HepG2 (cell line): ENCODE measurements around the gene SZRD1.

Experiments used
- CREB1 ChIP-seq, 2 experiments: fragments of 450-650 bp in 1 of 2; IDR thresholded peaks; 2 replicates each; pipeline ENCODE4 v1.6.1; 2016 to 2017; ENCODE audit warnings: control low read depth in 1 of 2, mild to moderate bottlenecking in 1 of 2, missing compliant biosample characterization in 1 of 2, missing genetic modification characterization in 1 of 2
- CREM ChIP-seq, 2 experiments: sonication (generic) in 1 of 2; formaldehyde crosslinking in 1 of 2; IDR thresholded peaks; 2 replicates each; pipeline versions ENCODE4 v1.4.0 to v1.6.1; 2016 to 2020; ENCODE audit warnings: antibody characterized with exemption in 1 of 2, mild to moderate bottlenecking in 1 of 2, missing genetic modification reagents in 1 of 2
- NAIF1 ChIP-seq: sonication (generic); formaldehyde crosslinking; IDR thresholded peaks from 2 replicates; pipeline ENCODE4 v1.5.0; 2020; ENCODE audit warnings: mild to moderate bottlenecking, missing genetic modification reagents, borderline replicate concordance
- SIN3A ChIP-seq: IDR thresholded peaks from 2 replicates; pipeline ENCODE4 v1.6.1; 2011; ENCODE audit warnings: low read depth, mild to moderate bottlenecking, control low read depth, low read length, borderline replicate concordance
- SMC3 ChIP-seq: IDR thresholded peaks from 2 replicates; pipeline ENCODE4 v1.6.1; 2011; ENCODE audit warnings: low read length, improper control_type of control experiment
- ZC3H13 ChIP-seq: sonication (generic); formaldehyde crosslinking; IDR thresholded peaks from 2 replicates; pipeline ENCODE4 v1.8.1; 2023; ENCODE audit warnings: mild to moderate bottlenecking, missing genetic modification reagents, moderate library complexity
- ZNF652 ChIP-seq: IDR thresholded peaks from 2 replicates; pipeline ENCODE4 v1.6.1; 2016; ENCODE audit warnings: low read depth, borderline replicate concordance
- TF ChIP-seq, protein P1 (sequence below), 2 experiments: IDR thresholded peaks; 2 replicates each; pipeline ENCODE4 v1.6.1; 2011 to 2012; ENCODE audit warnings: low read length in 2 of 2, borderline replicate concordance in 1 of 2, low read depth in 1 of 2, mild to moderate bottlenecking in 1 of 2, moderate library complexity in 1 of 2
- TF ChIP-seq, protein P2 (sequence below): IDR thresholded peaks from 2 replicates; pipeline ENCODE4 v1.6.1; 2016
- TF ChIP-seq, protein P3 (sequence below): sonication (generic); formaldehyde crosslinking; IDR thresholded peaks from 2 replicates; pipeline ENCODE4 v1.5.0; 2020; ENCODE audit warnings: mild to moderate bottlenecking, missing genetic modification reagents, moderate library complexity
- TF ChIP-seq, protein P4 (sequence below): sonication (generic); formaldehyde crosslinking; conservative IDR thresholded peaks from 2 replicates; pipeline ENCODE4 v1.4.0; 2020; ENCODE audit warnings: missing genetic modification reagents

DNA sequence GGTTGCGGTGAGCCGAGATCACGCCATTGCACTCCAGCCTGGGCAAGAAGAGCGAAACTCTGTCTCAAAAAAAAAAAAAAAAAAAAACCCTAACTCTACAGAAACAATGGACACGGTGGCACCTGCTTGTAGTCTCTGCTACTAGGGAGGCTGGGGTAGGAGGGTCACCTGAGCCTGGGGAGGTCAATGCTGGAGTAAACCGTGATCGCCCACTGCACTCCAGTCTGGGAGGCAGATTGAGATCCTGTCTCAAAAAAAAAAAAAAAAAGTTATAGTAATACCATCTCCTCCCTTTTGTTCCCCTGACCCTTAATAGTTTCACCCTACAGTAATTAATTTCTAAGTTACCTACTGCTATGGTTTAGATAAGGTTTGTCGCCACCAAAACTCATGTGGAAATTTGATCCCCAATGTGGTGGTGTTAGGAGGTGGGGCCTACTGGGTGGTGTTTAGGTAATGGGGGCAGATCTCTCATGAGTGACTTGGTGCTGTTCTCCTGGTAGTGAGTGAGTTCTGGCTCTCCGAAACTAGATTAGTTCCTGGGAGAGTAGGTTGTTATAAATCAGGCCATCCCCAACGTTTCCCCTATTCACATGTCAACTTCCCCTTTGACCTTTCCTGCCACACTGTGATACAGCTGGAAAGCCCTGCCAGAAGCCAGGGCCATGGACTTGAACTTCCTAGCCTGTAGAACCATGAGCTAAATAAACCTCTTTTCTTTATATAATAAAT is 24.5 kb upstream of the SZRD1 start:
- TF ChIP-seq SMC3 = no peak
- TF ChIP-seq, protein P1, sequence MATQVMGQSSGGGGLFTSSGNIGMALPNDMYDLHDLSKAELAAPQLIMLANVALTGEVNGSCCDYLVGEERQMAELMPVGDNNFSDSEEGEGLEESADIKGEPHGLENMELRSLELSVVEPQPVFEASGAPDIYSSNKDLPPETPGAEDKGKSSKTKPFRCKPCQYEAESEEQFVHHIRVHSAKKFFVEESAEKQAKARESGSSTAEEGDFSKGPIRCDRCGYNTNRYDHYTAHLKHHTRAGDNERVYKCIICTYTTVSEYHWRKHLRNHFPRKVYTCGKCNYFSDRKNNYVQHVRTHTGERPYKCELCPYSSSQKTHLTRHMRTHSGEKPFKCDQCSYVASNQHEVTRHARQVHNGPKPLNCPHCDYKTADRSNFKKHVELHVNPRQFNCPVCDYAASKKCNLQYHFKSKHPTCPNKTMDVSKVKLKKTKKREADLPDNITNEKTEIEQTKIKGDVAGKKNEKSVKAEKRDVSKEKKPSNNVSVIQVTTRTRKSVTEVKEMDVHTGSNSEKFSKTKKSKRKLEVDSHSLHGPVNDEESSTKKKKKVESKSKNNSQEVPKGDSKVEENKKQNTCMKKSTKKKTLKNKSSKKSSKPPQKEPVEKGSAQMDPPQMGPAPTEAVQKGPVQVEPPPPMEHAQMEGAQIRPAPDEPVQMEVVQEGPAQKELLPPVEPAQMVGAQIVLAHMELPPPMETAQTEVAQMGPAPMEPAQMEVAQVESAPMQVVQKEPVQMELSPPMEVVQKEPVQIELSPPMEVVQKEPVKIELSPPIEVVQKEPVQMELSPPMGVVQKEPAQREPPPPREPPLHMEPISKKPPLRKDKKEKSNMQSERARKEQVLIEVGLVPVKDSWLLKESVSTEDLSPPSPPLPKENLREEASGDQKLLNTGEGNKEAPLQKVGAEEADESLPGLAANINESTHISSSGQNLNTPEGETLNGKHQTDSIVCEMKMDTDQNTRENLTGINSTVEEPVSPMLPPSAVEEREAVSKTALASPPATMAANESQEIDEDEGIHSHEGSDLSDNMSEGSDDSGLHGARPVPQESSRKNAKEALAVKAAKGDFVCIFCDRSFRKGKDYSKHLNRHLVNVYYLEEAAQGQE (IDR thresholded peaks at IDR 0.05; ENCODE audit: borderline replicate concordance in 1 of 2, low read depth in 1 of 2, low read length in 2 of 2) = no peak
- TF ChIP-seq, protein P2, sequence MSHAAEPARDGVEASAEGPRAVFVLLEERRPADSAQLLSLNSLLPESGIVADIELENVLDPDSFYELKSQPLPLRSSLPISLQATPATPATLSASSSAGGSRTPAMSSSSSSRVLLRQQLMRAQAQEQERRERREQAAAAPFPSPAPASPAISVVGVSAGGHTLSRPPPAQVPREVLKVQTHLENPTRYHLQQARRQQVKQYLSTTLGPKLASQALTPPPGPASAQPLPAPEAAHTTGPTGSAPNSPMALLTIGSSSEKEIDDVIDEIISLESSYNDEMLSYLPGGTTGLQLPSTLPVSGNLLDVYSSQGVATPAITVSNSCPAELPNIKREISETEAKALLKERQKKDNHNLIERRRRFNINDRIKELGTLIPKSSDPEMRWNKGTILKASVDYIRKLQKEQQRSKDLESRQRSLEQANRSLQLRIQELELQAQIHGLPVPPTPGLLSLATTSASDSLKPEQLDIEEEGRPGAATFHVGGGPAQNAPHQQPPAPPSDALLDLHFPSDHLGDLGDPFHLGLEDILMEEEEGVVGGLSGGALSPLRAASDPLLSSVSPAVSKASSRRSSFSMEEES = no peak
- TF ChIP-seq ZNF652 = no peak
- TF ChIP-seq CREM (IDR thresholded peaks at IDR 0.05) = no peak
- TF ChIP-seq CREM (CRISPR knock-in tag; IDR thresholded peaks at IDR 0.05) = no peak
- TF ChIP-seq, protein P3, sequence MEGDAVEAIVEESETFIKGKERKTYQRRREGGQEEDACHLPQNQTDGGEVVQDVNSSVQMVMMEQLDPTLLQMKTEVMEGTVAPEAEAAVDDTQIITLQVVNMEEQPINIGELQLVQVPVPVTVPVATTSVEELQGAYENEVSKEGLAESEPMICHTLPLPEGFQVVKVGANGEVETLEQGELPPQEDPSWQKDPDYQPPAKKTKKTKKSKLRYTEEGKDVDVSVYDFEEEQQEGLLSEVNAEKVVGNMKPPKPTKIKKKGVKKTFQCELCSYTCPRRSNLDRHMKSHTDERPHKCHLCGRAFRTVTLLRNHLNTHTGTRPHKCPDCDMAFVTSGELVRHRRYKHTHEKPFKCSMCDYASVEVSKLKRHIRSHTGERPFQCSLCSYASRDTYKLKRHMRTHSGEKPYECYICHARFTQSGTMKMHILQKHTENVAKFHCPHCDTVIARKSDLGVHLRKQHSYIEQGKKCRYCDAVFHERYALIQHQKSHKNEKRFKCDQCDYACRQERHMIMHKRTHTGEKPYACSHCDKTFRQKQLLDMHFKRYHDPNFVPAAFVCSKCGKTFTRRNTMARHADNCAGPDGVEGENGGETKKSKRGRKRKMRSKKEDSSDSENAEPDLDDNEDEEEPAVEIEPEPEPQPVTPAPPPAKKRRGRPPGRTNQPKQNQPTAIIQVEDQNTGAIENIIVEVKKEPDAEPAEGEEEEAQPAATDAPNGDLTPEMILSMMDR (CRISPR knock-in tag) = no peak
- TF ChIP-seq NAIF1 (CRISPR knock-in tag) = no peak
- no peak for TF ChIP-seq ZC3H13 (CRISPR knock-in tag)
- no peak for TF ChIP-seq SIN3A
- TF ChIP-seq, protein P4, sequence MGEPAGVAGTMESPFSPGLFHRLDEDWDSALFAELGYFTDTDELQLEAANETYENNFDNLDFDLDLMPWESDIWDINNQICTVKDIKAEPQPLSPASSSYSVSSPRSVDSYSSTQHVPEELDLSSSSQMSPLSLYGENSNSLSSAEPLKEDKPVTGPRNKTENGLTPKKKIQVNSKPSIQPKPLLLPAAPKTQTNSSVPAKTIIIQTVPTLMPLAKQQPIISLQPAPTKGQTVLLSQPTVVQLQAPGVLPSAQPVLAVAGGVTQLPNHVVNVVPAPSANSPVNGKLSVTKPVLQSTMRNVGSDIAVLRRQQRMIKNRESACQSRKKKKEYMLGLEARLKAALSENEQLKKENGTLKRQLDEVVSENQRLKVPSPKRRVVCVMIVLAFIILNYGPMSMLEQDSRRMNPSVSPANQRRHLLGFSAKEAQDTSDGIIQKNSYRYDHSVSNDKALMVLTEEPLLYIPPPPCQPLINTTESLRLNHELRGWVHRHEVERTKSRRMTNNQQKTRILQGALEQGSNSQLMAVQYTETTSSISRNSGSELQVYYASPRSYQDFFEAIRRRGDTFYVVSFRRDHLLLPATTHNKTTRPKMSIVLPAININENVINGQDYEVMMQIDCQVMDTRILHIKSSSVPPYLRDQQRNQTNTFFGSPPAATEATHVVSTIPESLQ (CRISPR knock-in tag) = no peak
- no peak for TF ChIP-seq CREB1 (IDR thresholded peaks at IDR 0.05)
- TF ChIP-seq CREB1 (CRISPR knock-in tag; IDR thresholded peaks at IDR 0.05) = no peak
